ENCODE data around the gene FAM227B.

GRCh38 chr15:49560045-49560444, 60.6 kb downstream of the FAM227B start:
- TF ChIP-seq EZH2 (IDR thresholded peaks at IDR 0.05; ENCODE audit: low read depth): no peak
- TF ChIP-seq, protein P1, sequence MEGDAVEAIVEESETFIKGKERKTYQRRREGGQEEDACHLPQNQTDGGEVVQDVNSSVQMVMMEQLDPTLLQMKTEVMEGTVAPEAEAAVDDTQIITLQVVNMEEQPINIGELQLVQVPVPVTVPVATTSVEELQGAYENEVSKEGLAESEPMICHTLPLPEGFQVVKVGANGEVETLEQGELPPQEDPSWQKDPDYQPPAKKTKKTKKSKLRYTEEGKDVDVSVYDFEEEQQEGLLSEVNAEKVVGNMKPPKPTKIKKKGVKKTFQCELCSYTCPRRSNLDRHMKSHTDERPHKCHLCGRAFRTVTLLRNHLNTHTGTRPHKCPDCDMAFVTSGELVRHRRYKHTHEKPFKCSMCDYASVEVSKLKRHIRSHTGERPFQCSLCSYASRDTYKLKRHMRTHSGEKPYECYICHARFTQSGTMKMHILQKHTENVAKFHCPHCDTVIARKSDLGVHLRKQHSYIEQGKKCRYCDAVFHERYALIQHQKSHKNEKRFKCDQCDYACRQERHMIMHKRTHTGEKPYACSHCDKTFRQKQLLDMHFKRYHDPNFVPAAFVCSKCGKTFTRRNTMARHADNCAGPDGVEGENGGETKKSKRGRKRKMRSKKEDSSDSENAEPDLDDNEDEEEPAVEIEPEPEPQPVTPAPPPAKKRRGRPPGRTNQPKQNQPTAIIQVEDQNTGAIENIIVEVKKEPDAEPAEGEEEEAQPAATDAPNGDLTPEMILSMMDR (conservative IDR thresholded peaks at IDR 0.05): no peak

All from PC-9 (cell line).